ENCODE measurements around the gene NAIF1.

Gene NAIF1

DNA sequence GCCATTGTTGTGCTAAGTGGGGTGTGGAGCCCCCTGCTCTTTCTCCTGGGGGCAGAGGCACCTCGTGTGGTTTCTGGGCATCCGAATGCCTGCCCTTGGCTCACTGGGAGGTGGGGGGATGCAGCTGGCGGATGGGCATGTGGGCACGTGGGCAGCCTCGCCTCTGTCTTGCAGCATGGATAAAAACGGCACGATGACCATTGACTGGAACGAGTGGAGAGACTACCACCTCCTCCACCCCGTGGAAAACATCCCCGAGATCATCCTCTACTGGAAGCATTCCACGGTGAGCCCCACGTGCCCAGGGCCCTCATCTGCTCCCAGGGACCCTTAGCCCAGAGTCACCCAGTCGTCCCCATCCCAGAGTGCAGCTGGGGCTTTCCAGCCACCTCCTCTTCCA, 35.1 kb upstream of the NAIF1 start:
- DNase-seq: no peak

DNA sequence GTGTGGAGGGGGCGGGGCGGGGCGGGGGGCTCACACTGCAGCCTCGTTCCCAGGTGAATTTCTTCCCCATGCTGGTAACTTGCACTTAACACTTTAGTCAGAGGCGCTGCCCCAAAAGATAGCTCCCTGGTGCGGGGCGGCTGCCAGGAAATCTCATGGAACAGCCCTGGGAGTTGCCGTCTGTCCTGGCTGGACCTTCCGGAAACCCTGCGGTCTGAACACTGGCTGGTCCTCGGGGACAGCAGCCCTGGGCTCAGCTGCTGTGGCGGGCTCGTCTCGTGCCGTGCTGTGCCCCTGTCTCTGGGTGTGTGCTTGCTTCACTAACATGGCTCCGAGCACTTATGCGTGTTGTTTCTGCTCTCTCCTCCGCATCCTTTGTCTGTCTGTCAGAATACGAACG, 34.6 kb upstream of the NAIF1 start:
- DNase-seq: no peak

- no peak for DNase-seq
These were observed 34.1 kb upstream of the NAIF1 start for GRCh38 chr9:128101231-128101661.

GRCh38 chr9:128100581-128100980, 33.5 kb upstream of the NAIF1 start:
- DNase-seq: no peak

DNA sequence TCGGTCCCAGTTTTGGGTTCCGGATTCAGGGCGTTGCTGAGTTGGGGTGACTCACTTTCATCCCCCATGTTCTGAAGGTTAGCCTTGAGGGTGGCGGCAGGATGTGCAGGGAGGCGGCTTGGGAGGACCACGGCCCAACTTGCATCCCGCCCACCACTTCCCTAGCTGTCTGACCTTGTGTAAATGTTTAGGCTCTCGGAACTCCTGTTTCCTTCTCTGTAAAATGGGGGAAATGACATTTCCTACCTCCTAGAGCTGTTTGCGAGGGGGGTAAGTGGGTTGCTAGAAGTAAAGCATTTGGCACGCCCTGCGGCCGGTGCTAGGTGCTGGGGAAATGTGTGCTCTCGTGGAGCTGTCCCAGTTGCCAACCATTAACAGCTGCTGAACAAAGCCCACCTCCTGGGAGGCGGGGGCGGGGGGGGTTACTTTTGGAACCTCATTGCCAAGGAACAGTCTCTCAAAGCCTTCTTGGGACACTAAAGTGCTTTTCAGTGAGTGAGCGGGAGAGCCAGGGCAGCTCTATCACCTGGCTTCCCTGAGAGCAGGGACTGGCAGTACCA, 32.9 kb upstream of the NAIF1 start:
- DNase-seq: no peak

DNA sequence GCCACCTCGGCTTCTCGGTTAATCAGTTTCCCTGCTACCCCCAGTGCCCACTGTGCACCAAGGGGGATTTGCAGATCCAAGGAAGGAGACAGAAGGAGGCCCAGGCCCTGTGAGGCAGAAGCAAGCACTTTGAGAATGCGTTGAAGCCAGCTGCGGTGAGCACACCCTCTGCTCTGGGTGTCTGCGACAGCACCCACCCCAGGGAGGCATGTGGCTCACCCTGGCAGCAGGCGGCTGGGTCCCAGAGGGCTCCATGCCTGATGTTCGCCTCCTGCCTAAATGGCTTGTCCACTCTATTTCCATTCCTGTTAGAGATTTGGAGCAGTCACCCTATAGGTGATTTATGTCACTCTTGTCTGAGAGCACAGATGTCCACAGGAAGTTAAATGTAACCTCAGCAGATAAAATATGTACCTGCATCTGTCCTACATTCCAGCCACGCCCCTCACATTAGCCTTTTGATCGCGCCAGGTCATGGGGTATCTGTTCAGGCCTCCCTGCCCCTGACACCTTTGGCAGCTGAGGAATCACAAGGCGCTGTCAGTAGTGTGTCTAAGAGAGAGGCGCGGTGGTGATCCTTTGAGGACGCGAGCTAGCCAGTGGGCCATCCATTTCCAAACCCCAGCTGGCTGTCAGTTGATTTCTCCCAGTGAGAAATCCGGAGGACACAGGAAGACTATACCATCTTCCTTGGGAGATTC, 32.3 kb upstream of the NAIF1 start:
- DNase-seq: no peak

GRCh38 chr9:128098297-128099230, 31.4 kb upstream of the NAIF1 start:
- peak in 3 of 5 experiments; percentile 29 to 46 (median 39) for DNase-seq

- no peak for DNase-seq
These were observed 30.6 kb upstream of the NAIF1 start for GRCh38 chr9:128097543-128098296.

- DNase-seq: no peak
These were observed 29.8 kb upstream of the NAIF1 start for GRCh38 chr9:128096616-128097536.

DNA sequence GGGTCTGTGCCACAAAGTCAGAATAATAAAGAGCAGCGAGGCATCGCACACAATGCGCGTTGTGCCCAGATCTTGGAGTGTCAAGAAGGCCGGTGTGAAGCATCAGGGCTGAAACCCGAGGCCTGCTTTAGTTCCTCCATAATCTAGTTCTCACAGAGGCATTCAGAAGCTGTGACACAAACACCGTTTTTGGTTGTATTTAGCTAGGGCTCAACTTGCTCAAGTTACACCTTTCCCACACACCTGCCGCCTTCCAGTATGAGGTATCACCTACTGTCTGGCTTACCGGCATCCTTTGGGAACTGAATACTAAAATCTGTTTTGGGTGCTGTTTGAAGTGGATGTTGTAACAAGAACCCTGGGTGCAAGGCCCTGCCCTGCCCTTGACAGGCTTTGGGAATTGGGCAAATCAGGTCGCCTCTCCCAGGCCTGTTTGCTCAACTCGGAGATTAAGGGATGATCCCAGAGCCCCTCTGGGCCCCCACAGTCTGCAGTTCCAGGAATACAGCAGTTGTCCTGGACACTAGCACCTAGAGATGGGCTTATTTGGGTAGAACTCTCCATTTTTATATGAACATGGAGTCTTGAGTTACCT, 27.9 kb upstream of the NAIF1 start:
- DNase-seq: no peak

- DNase-seq: peak in 3 of 5 experiments; percentile 66 to 85 (median 76)
These were observed 27.2 kb upstream of the NAIF1 start for GRCh38 chr9:128094166-128094949.

DNA sequence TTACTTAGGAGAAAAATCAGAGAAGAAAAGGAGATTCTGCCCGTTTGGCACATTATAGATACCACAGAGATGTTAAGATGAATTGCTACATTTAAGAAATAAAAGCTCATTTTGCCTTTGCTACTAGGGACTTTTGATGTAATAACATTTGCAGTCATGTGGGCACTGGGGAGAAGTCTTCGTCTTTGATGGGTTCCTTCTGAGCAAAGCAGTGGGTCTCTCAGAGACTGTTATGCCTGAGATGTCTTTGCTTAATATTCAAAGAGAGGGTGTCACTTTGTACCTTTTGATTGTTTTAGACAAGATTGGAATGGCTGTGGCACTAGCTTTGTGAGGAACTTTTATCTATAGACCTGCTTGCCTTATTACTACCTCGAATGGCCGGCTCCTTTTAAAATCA, 25.9 kb upstream of the NAIF1 start:
- DNase-seq: no peak

- DNase-seq: no peak
These were observed 25.3 kb upstream of the NAIF1 start for GRCh38 chr9:128092199-128092977.

GRCh38 chr9:128091571-128091970, 24.5 kb upstream of the NAIF1 start:
- DNase-seq: no peak

- DNase-seq: no peak
These were observed 24.0 kb upstream of the NAIF1 start for GRCh38 chr9:128091144-128091543.

GRCh38 chr9:128089299-128089698, 22.2 kb upstream of the NAIF1 start:
- DNase-seq: no peak

DNA sequence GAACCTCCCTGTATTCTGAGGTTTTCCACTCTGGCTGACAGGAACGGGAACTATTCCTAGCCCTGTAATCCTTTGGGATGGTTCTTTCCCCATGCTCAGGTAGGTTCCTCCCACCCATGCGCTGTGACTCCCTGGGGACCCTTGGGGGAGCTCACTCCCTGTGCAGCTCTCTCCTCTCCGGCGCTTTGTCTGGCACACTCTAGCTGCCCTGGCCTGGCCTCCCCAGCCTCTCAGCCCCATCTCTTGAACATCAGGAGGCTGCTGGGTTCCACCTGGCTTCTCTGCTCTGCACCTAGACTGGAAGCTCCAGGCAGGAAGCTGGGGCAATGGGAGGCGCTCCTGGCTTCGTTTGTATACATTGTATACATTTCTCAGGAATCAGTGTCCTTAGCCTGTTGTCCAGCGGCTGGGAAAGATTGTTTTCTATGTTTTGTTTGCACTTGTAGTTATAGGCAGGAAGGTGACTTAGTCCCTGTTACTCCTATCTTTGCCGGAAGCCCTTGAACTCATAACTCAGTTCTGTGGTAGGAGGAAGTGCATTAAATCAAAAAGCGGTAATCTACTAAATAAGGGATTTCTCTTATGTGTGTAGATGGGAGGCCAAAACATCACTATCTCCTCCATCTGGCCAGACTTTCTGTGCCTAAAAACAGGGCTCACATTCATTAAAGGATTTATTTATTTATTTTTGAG, 21.3 kb upstream of the NAIF1 start:
- peak in 1 of 5 experiments; percentile 51 for DNase-seq

DNA sequence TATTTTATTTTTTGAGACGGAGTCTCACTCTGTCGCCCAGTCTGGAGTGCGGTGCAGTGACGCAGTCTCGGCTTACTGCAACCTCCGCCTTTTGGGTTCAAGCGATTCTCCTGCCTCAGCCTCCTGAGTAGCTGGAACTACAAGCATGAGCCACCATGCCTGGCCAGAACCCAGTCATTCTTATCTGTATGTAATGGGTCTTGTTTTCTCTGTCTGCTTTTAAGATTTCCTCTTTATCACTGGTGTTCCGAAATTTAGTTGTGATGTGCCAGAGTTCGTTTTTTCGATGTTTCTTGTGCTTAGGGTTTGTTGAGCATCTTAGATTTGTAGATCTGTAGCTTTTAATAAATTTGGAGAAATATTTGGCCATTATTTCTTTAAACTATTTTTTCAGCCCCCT, 20.1 kb upstream of the NAIF1 start:
- no peak for DNase-seq

DNA sequence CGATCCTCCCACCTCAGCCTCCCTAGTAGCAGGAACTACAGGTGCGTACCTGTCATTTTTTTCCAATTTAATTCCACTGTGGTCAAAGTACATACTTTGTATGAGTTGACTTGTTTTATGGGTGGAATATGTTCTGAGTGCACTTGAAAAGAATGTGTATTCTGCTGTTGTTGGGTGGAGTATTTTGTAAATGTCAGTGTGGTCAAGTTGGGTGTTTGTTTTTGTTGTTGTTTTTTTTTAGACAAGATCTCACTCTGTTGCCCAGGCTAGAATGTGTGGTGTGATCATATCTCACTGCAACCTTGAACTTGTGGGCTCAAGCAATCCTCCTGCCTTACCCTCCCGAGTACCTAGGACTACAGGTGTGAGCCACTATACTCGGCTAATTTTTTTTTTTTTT, 18.8 kb upstream of the NAIF1 start:
- DNase-seq: no peak
